ENCODE results near the gene TAS1R2.

GRCh38 chr1:18795002-18795689, 64.3 kb downstream of the TAS1R2 start:
- TF ChIP-seq POLR2AphosphoS5 (IDR thresholded peaks at IDR 0.05; ENCODE audit: low read depth), result no peak
- TF ChIP-seq, protein P1, sequence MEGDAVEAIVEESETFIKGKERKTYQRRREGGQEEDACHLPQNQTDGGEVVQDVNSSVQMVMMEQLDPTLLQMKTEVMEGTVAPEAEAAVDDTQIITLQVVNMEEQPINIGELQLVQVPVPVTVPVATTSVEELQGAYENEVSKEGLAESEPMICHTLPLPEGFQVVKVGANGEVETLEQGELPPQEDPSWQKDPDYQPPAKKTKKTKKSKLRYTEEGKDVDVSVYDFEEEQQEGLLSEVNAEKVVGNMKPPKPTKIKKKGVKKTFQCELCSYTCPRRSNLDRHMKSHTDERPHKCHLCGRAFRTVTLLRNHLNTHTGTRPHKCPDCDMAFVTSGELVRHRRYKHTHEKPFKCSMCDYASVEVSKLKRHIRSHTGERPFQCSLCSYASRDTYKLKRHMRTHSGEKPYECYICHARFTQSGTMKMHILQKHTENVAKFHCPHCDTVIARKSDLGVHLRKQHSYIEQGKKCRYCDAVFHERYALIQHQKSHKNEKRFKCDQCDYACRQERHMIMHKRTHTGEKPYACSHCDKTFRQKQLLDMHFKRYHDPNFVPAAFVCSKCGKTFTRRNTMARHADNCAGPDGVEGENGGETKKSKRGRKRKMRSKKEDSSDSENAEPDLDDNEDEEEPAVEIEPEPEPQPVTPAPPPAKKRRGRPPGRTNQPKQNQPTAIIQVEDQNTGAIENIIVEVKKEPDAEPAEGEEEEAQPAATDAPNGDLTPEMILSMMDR (conservative IDR thresholded peaks at IDR 0.05; ENCODE audit: low read depth in 2 of 2), result no peak

Measured in GM23338 (cell line).